ENCODE results near the gene MVB12A. TPM values are rescaled to one million over a fixed set of nuclear protein-coding genes. Genes with fewer than 3 reads are reported as not detected.

MVB12A gene
- total and polyA plus RNA-seq, 2 of the 4 experiments (the other 2 are of a cell fraction) = 13.8 to 43.9 TPM

DNA sequence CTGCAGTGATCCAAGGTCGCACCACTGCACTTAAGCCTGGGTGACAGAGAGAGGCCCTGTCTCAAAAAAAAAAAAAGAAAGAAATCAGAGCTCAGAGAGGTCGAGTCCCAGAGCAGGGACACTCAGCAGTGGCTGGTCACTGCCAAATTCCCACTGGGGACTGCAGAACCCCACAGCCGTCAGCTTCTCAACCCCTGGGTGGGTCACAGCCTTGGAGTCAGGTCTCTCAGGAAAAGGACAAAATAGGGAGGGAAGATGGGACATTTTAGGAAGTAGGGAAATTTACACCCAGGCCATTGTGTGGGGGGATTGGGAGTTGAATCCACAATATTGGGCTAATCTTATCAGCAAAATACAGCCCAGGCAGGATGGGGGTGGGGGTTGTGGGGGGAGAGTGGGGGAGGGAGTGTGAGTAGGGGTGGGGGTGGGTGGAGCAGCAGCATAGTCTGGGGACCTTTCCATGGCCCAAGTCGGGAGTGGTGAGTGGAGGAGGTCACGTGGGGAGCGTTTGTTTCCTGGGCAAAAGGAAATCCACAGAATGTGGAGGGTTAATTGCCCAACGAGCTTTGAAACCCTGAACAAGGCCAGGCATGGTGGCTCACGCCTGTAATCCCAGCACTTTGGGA, 20.8 kb upstream of the MVB12A start:
- H4K20me1 ChIP-seq (ENCODE audit: insufficient read depth, low read length) = no peaks in the 10 kb centered on the region
- no peak overlapping the region for H4K5ac ChIP-seq (ENCODE audit: low read depth, low read length)
- no peaks in the 10 kb centered on the region for H3K79me1 ChIP-seq (ENCODE audit: low read depth in 1 of 2, low read length in 2 of 2)
- no peak overlapping the region for H3K14ac ChIP-seq (replicated peaks; ENCODE audit: low read depth, low read length)
- no peak overlapping the region for H4K91ac ChIP-seq (ENCODE audit: insufficient read depth, low read depth, low read length)
- H2BK120ac ChIP-seq (ENCODE audit: low read depth, low read length) = no peak overlapping the region
- H2BK20ac ChIP-seq (ENCODE audit: low read depth, low read length) = no peak overlapping the region
- TF ChIP-seq RCOR1 (IDR thresholded peaks at IDR 0.05; ENCODE audit: insufficient replicate concordance, low read length) (no peak), BHLHE40 (IDR thresholded peaks at IDR 0.05; ENCODE audit: low read depth, low read length) (no peak), FOS (IDR thresholded peaks at IDR 0.05; ENCODE audit: low read depth, low read length) (no peak), POLR2A (IDR thresholded peaks at IDR 0.05; ENCODE audit: low read depth, low read length) (no peak), SMC3 (IDR thresholded peaks at IDR 0.05; ENCODE audit: low read depth, low read length) (no peak), NFE2L2 (IDR thresholded peaks at IDR 0.05; ENCODE audit: low read depth, low read length) (no peak), MXI1 (IDR thresholded peaks at IDR 0.05; ENCODE audit: borderline replicate concordance, low read depth, low read length) (no peak), MAZ (IDR thresholded peaks at IDR 0.05; ENCODE audit: borderline replicate concordance, low read depth, low read length) (no peak)
- TF ChIP-seq, protein P1, sequence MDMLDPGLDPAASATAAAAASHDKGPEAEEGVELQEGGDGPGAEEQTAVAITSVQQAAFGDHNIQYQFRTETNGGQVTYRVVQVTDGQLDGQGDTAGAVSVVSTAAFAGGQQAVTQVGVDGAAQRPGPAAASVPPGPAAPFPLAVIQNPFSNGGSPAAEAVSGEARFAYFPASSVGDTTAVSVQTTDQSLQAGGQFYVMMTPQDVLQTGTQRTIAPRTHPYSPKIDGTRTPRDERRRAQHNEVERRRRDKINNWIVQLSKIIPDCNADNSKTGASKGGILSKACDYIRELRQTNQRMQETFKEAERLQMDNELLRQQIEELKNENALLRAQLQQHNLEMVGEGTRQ (IDR thresholded peaks at IDR 0.05; ENCODE audit: low read depth, low read length) = no peak
- TF ChIP-seq, protein P2, sequence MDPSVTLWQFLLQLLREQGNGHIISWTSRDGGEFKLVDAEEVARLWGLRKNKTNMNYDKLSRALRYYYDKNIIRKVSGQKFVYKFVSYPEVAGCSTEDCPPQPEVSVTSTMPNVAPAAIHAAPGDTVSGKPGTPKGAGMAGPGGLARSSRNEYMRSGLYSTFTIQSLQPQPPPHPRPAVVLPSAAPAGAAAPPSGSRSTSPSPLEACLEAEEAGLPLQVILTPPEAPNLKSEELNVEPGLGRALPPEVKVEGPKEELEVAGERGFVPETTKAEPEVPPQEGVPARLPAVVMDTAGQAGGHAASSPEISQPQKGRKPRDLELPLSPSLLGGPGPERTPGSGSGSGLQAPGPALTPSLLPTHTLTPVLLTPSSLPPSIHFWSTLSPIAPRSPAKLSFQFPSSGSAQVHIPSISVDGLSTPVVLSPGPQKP (IDR thresholded peaks at IDR 0.05; ENCODE audit: borderline replicate concordance, low read depth, low read length) = no peak
- in situ Hi-C loops (cut with MboI; ENCODE audit: low sequenced_read_pairs) (no loop called here), intact Hi-C loops (cut with micrococcal nuclease) (loop anchor here (5.0 to 10.0 kb wide), 2 partner anchors 156 to 458 kb away; partner anchors contain the start of genes COLGALT1 and RPL18A), dilution Hi-C loops (cut with HindIII; ENCODE audit: low sequenced_read_pairs, unreplicated experiment) (no loop called here)
- 53% methylated on average over 3 of the region's 8 CpGs; no CpG with 5 or more reads in 1 of the 2 experiments for WGBS, 2 experiments (ENCODE audit: extremely low coverage in 2 of 2, insufficient read length in 1 of 2)
- no peak overlapping the region for H2AK9ac ChIP-seq (replicated peaks; ENCODE audit: low read depth, low read length, poor library complexity)
- H3K56ac ChIP-seq (ENCODE audit: extremely low read depth, insufficient read depth, low read length) = no peak overlapping the region
- no peak overlapping the region for H3K9ac ChIP-seq (ENCODE audit: low read depth, low read length)
- H3K23ac ChIP-seq (ENCODE audit: low read depth, low read length) = no peak overlapping the region
- no peak for ATAC-seq (ENCODE audit: low read depth)
- H2BK5ac ChIP-seq (ENCODE audit: low read depth, low read length, poor library complexity, severe bottlenecking) = no peak overlapping the region
- no peak overlapping the region for H2AK5ac ChIP-seq (ENCODE audit: low read depth, low read length)
- H3K36me3 ChIP-seq (ENCODE audit: control insufficient read depth, insufficient read depth, low read length) = no peaks in the 10 kb centered on the region
- H3K18ac ChIP-seq (ENCODE audit: low read depth, low read length) = no peak overlapping the region
- no peaks in the 10 kb centered on the region for H3K4me1 ChIP-seq (ENCODE audit: control insufficient read depth, insufficient read depth, low read length)
- ChIA-PET CTCF (interaction anchor here (0.6 kb wide), 1 partner anchor 18 kb away, joined by 3 read pairs; no protein-coding TSS in a partner anchor), POLR2A (ENCODE audit: unreplicated experiment) (no interaction called here)
- no peak overlapping the region for H2AFZ ChIP-seq (replicated peaks; ENCODE audit: low read length, poor library complexity)
- H2BK15ac ChIP-seq (ENCODE audit: low read depth, low read length) = no peak overlapping the region
- no peaks in the 10 kb centered on the region for H3K9me3 ChIP-seq (ENCODE audit: control insufficient read depth, insufficient read depth, low read length)
- BruUV-seq (replicated peaks) = no TSS peak
- H3K27ac ChIP-seq (ENCODE audit: insufficient read depth, low read length) = no peak overlapping the region
- DNase-seq = no peak
- no peak overlapping the region for H3K4me3 ChIP-seq (ENCODE audit: insufficient read depth, low read depth, low read length)
- H4K8ac ChIP-seq (ENCODE audit: low read depth in 2 of 2, low read length in 2 of 2) = no peak overlapping the region
- H3K9me1 ChIP-seq (ENCODE audit: insufficient read depth, low read length) = no peaks in the 10 kb centered on the region
- no peaks in the 10 kb centered on the region; the same call in 1 of the 2 replicates for H3K27me3 ChIP-seq (ENCODE audit: control insufficient read depth, insufficient read depth, low read length)
- no peak overlapping the region for H3K4ac ChIP-seq (ENCODE audit: low read depth, low read length)
- no peak overlapping the region for H3K4me2 ChIP-seq (ENCODE audit: low read depth, low read length)
